ENCODE results near the gene JCAD.

DNA sequence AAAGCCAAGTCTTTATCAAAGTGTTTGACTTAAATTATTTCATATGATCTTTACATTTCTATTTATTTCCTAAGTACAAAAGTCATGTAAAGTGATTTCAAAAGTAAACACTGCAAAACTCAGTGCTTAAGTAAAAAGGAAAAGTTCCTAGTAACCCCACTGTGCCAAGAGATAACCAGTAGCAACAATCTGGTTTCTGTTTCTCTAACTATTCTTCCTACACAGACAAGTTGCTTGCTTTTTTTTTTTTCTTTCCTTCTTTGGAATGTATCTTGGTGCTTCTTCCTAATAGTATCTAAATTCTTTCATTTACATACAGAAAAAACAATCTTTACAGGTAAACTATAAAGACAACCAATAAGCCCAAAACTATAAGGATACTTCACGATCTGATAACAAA lies 3.1 kb downstream of the JCAD start:
- TF ChIP-seq, protein P1, sequence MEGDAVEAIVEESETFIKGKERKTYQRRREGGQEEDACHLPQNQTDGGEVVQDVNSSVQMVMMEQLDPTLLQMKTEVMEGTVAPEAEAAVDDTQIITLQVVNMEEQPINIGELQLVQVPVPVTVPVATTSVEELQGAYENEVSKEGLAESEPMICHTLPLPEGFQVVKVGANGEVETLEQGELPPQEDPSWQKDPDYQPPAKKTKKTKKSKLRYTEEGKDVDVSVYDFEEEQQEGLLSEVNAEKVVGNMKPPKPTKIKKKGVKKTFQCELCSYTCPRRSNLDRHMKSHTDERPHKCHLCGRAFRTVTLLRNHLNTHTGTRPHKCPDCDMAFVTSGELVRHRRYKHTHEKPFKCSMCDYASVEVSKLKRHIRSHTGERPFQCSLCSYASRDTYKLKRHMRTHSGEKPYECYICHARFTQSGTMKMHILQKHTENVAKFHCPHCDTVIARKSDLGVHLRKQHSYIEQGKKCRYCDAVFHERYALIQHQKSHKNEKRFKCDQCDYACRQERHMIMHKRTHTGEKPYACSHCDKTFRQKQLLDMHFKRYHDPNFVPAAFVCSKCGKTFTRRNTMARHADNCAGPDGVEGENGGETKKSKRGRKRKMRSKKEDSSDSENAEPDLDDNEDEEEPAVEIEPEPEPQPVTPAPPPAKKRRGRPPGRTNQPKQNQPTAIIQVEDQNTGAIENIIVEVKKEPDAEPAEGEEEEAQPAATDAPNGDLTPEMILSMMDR (IDR thresholded peaks at IDR 0.05; ENCODE audit: poor library complexity, severe bottlenecking): no peak
- no peak for TF ChIP-seq POLR2AphosphoS5 (IDR thresholded peaks at IDR 0.05)
- no peak for TF ChIP-seq MXI1 (conservative IDR thresholded peaks at IDR 0.05; ENCODE audit: poor library complexity, severe bottlenecking)
- TF ChIP-seq RAD21 (conservative IDR thresholded peaks at IDR 0.05): no peak
- TF ChIP-seq EP300 (conservative IDR thresholded peaks at IDR 0.05; ENCODE audit: poor library complexity, severe bottlenecking): no peak
- no peak for TF ChIP-seq EZH2 (IDR thresholded peaks at IDR 0.05; ENCODE audit: borderline replicate concordance, insufficient read depth, low read length, poor library complexity, severe bottlenecking)
- no peak for TF ChIP-seq TAF1 (IDR thresholded peaks at IDR 0.05; ENCODE audit: low read depth)
- TF ChIP-seq, protein P2, sequence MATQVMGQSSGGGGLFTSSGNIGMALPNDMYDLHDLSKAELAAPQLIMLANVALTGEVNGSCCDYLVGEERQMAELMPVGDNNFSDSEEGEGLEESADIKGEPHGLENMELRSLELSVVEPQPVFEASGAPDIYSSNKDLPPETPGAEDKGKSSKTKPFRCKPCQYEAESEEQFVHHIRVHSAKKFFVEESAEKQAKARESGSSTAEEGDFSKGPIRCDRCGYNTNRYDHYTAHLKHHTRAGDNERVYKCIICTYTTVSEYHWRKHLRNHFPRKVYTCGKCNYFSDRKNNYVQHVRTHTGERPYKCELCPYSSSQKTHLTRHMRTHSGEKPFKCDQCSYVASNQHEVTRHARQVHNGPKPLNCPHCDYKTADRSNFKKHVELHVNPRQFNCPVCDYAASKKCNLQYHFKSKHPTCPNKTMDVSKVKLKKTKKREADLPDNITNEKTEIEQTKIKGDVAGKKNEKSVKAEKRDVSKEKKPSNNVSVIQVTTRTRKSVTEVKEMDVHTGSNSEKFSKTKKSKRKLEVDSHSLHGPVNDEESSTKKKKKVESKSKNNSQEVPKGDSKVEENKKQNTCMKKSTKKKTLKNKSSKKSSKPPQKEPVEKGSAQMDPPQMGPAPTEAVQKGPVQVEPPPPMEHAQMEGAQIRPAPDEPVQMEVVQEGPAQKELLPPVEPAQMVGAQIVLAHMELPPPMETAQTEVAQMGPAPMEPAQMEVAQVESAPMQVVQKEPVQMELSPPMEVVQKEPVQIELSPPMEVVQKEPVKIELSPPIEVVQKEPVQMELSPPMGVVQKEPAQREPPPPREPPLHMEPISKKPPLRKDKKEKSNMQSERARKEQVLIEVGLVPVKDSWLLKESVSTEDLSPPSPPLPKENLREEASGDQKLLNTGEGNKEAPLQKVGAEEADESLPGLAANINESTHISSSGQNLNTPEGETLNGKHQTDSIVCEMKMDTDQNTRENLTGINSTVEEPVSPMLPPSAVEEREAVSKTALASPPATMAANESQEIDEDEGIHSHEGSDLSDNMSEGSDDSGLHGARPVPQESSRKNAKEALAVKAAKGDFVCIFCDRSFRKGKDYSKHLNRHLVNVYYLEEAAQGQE (IDR thresholded peaks at IDR 0.05; ENCODE audit: borderline replicate concordance): no peak
